GM15510 (cell line): ENCODE data around the gene ELOF1.

Experiments
- POLR2A ChIP-seq: IDR thresholded peaks from 3 replicates; pipeline ENCODE4 v1.6.1; 2011; ENCODE audit warnings: borderline replicate concordance; ENCODE audit not compliant: insufficient read length; ENCODE audit errors: extremely low read depth

ELOF1 gene

GRCh38 chr19:11541238-11541637 is 17.8 kb downstream of the ELOF1 start:
- TF ChIP-seq POLR2A: no peak

- no peak for TF ChIP-seq POLR2A
Observed at GRCh38 chr19:11540645-11541044, 18.4 kb downstream of the ELOF1 start.

GRCh38 chr19:11539495-11540365 is 19.3 kb downstream of the ELOF1 start:
- no peak for TF ChIP-seq POLR2A

GRCh38 chr19:11538232-11539036 is 20.6 kb downstream of the ELOF1 start, which contains the start of gene CNN1:
Gene CNN1 (plus strand): TSS chr19:11538851. CDS start chr19:11538928, 77 bp downstream.
- no peak for TF ChIP-seq POLR2A

GRCh38 chr19:11535792-11536595 is 23.0 kb downstream of the ELOF1 start:
- peak; percentile 45 for TF ChIP-seq POLR2A

- TF ChIP-seq POLR2A: no peak
Observed at GRCh38 chr19:11534948-11535347, 24.1 kb downstream of the ELOF1 start.

GRCh38 chr19:11534538-11534937 is 24.5 kb downstream of the ELOF1 start:
- no peak for TF ChIP-seq POLR2A

GRCh38 chr19:11530432-11530831 is 28.6 kb downstream of the ELOF1 start:
- no peak for TF ChIP-seq POLR2A

GRCh38 chr19:11528551-11529341 is 30.3 kb downstream of the ELOF1 start, which contains the start of gene ECSIT:
Gene ECSIT (minus strand): TSS chr19:11529134. CDS start chr19:11519170, 9,964 bp downstream.
- TF ChIP-seq POLR2A: peak; percentile 56

- TF ChIP-seq POLR2A: no peak
Observed at GRCh38 chr19:11519138-11519537, 39.9 kb downstream of the ELOF1 start.

- TF ChIP-seq POLR2A: no peak
Observed at GRCh38 chr19:11513946-11514345, 45.1 kb downstream of the ELOF1 start.

- no peak for TF ChIP-seq POLR2A
Observed at GRCh38 chr19:11510444-11510843, 48.6 kb downstream of the ELOF1 start.

- no peak for TF ChIP-seq POLR2A
Observed at GRCh38 chr19:11507370-11508078, 51.5 kb downstream of the ELOF1 start.
